Ishikawa (cell line): ENCODE data around the gene A4GALT.

Experiments used
- CEBPB ChIP-seq: IDR thresholded peaks from 2 replicates; pipeline ENCODE4 v1.6.1; 2012
- CREB1 ChIP-seq: IDR thresholded peaks from 2 replicates; pipeline ENCODE4 v1.6.1; 2012; ENCODE audit warnings: low read depth
- EGR1 ChIP-seq: IDR thresholded peaks from 2 replicates; pipeline ENCODE4 v1.6.1; 2012
- EP300 ChIP-seq: IDR thresholded peaks from 2 replicates; pipeline ENCODE4 v1.6.1; 2012; ENCODE audit warnings: borderline replicate concordance
- FOXM1 ChIP-seq: IDR thresholded peaks from 2 replicates; pipeline ENCODE4 v1.6.1; 2012; ENCODE audit warnings: low read depth, borderline replicate concordance
- NFIC ChIP-seq: IDR thresholded peaks from 2 replicates; pipeline ENCODE4 v1.6.1; 2012
- RAD21 ChIP-seq: IDR thresholded peaks from 2 replicates; pipeline ENCODE4 v1.6.1; 2012; ENCODE audit warnings: low read depth
- REST ChIP-seq: IDR thresholded peaks from 2 replicates; pipeline ENCODE4 v1.6.1; 2012; ENCODE audit warnings: low read depth, mild to moderate bottlenecking
- TAF1 ChIP-seq: IDR thresholded peaks from 2 replicates; pipeline ENCODE4 v1.6.1; 2012; ENCODE audit warnings: low read depth, mild to moderate bottlenecking
- TCF12 ChIP-seq: IDR thresholded peaks from 2 replicates; pipeline ENCODE4 v1.6.1; 2012; ENCODE audit warnings: low read depth
- TEAD4 ChIP-seq: IDR thresholded peaks from 2 replicates; pipeline ENCODE4 v1.6.1; 2012
- YY1 ChIP-seq: IDR thresholded peaks from 2 replicates; pipeline ENCODE4 v1.6.1; 2012; ENCODE audit warnings: low read depth
- ZBTB7A ChIP-seq: IDR thresholded peaks from 2 replicates; pipeline ENCODE4 v1.6.1; 2012; ENCODE audit warnings: low read depth
- TF ChIP-seq, protein P1 (sequence below): IDR thresholded peaks from 2 replicates; pipeline ENCODE4 v1.6.1; 2012
- TF ChIP-seq, protein P2 (sequence below): IDR thresholded peaks from 2 replicates; pipeline ENCODE4 v1.6.1; 2012

Gene A4GALT

GRCh38 chr22:42716221-42716620 is 4.4 kb downstream of the A4GALT start:
- TF ChIP-seq EP300 (no peak), FOXM1 (no peak), TEAD4 (no peak), YY1 (no peak), REST (no peak), CEBPB (no peak), NFIC (no peak), ZBTB7A (no peak), CREB1 (no peak), EGR1 (no peak), TCF12 (no peak), TAF1 (no peak), RAD21 (no peak)
- TF ChIP-seq, protein P1, sequence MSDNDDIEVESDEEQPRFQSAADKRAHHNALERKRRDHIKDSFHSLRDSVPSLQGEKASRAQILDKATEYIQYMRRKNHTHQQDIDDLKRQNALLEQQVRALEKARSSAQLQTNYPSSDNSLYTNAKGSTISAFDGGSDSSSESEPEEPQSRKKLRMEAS: no peak
- TF ChIP-seq, protein P2, sequence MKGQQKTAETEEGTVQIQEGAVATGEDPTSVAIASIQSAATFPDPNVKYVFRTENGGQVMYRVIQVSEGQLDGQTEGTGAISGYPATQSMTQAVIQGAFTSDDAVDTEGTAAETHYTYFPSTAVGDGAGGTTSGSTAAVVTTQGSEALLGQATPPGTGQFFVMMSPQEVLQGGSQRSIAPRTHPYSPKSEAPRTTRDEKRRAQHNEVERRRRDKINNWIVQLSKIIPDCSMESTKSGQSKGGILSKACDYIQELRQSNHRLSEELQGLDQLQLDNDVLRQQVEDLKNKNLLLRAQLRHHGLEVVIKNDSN: no peak

GRCh38 chr22:42714768-42715390 is 5.8 kb downstream of the A4GALT start:
- TF ChIP-seq TAF1: no peak
- no peak for TF ChIP-seq FOXM1
- no peak for TF ChIP-seq ZBTB7A
- TF ChIP-seq NFIC: no peak
- TF ChIP-seq TCF12: no peak
- TF ChIP-seq RAD21: no peak
- TF ChIP-seq EP300: no peak
- TF ChIP-seq, protein P1: no peak
- TF ChIP-seq EGR1: no peak
- TF ChIP-seq CREB1: no peak
- TF ChIP-seq REST: no peak
- TF ChIP-seq TEAD4: no peak
- no peak for TF ChIP-seq YY1
- TF ChIP-seq, protein P2: no peak

- TF ChIP-seq, protein P1: no peak
- TF ChIP-seq RAD21 (no peak), REST (no peak), CEBPB (no peak), ZBTB7A (no peak), YY1 (no peak), TEAD4 (no peak), NFIC (no peak), EP300 (no peak)
Measured at GRCh38 chr22:42714308-42714707, 6.4 kb downstream of the A4GALT start.

DNA sequence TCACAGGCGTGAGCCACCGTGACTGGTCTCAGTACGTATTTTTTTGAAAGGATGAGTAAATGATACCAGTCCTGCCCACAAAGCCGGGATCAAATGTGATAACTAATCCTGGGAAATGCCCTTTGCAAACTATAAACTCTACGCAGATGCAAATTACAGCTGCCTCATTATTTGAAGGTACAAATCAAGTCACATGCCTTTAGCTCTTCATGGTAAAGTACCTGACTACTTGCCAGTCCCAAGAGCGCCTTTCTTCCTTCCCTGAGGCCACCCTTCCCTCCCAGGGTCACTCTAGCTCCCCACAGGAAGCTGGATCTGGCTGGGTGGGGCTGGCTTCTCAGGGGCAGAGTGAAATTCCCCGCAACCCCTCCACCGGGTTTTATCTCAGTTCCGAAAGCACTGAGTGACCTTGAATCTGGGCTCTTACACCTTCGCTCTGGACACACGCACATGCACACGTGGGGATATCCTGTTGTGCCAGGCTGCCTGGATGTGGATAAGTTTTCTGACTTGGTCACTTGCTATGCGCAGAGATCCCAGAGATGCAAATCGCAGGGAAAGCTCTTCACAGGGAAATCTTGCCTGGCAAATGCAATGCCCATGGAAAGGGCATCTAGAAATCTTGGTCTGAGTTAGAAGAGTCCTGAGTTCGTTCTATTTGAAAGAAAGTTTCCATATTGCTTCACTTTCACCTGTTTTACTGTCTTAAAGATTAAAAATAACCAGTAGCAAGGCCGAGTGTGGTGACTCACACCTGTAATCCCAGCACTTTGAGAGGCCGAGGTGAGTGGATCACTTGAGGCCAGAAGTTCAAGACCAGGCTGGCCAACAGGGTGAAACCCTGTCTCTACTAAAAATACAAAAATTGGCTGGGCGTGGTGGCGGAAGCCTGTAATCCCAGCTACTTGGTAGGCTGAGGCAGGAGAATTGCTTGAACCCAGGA is 8.5 kb downstream of the A4GALT start:
- TF ChIP-seq NFIC (no peak), EP300 (no peak), CREB1 (no peak), TEAD4 (no peak), CEBPB (no peak)
- TF ChIP-seq, protein P1: no peak
- TF ChIP-seq, protein P2: no peak
